ENCODE measurements around the gene KMT2C. TPM values are rescaled to one million over a fixed set of nuclear protein-coding genes. Genes with fewer than 3 reads are reported as not detected.

The KMT2C gene
- total RNA-seq, 1 experiment from 2014 or later: 45.4 TPM

GRCh38 chr7:152414779-152415178 lies 21.0 kb downstream of the KMT2C start:
- Mint-ChIP-seq H3K36me3 (peaks cover 4% of the 10 kb centered on the region; the same call in 1 of the 2 replicates), H3K27ac (no peak overlapping the region), H3K9me3 (peaks cover 7% of the 10 kb centered on the region), H3K27me3 (ENCODE audit: low read depth) (no peaks in the 10 kb centered on the region), H3K4me3 (no peak overlapping the region), H3K4me1 (peaks cover 28% of the 10 kb centered on the region)
- no peak for DNase-seq (ENCODE audit: low spot score)
- POLR2A ChIA-PET: no interaction called here
- no peak for ATAC-seq
- TF ChIP-seq FOXK1 (CRISPR knock-in tag; IDR thresholded peaks at IDR 0.05) (no peak), ZMAT4 (CRISPR knock-in tag; IDR thresholded peaks at IDR 0.05) (no peak), ZNF263 (CRISPR knock-in tag; IDR thresholded peaks at IDR 0.05; ENCODE audit: low read depth) (no peak), ATF3 (CRISPR knock-in tag; conservative IDR thresholded peaks at IDR 0.05) (no peak), NR2C2 (CRISPR knock-in tag; IDR thresholded peaks at IDR 0.05) (no peak), E2F4 (CRISPR knock-in tag; IDR thresholded peaks at IDR 0.05; ENCODE audit: borderline replicate concordance, low read depth) (no peak), TP53 (CRISPR knock-in tag; IDR thresholded peaks at IDR 0.05) (no peak), HMGA2 (CRISPR knock-in tag; IDR thresholded peaks at IDR 0.05) (no peak)
- TF ChIP-seq, protein P1, sequence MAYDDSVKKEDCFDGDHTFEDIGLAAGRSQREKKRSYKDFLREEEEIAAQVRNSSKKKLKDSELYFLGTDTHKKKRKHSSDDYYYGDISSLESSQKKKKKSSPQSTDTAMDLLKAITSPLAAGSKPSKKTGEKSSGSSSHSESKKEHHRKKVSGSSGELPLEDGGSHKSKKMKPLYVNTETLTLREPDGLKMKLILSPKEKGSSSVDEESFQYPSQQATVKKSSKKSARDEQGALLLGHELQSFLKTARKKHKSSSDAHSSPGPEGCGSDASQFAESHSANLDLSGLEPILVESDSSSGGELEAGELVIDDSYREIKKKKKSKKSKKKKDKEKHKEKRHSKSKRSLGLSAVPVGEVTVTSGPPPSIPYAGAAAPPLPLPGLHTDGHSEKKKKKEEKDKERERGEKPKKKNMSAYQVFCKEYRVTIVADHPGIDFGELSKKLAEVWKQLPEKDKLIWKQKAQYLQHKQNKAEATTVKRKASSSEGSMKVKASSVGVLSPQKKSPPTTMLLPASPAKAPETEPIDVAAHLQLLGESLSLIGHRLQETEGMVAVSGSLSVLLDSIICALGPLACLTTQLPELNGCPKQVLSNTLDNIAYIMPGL (CRISPR knock-in tag; IDR thresholded peaks at IDR 0.05): no peak
- CTCF ChIA-PET: interaction anchor here (1.0 kb wide), 2 partner anchors 21 to 292 kb away, joined by 3 read pairs; no protein-coding TSS in a partner anchor

- DNase-seq (ENCODE audit: low spot score): no peak
- Mint-ChIP-seq H3K27me3 (ENCODE audit: low read depth) (peaks cover 8% of the 10 kb centered on the region), H3K9me3 (peaks cover 16% of the 10 kb centered on the region), H3K4me3 (peak overlapping the region; percentile 68), H3K36me3 (peaks cover 4% of the 10 kb centered on the region; the same call in 1 of the 2 replicates), H3K27ac (peak overlapping the region; percentile 77), H3K4me1 (peaks cover 25% of the 10 kb centered on the region)
- peak; percentile 89 for ATAC-seq
- CTCF ChIA-PET: no interaction called here
- POLR2A ChIA-PET: no interaction called here
- TF ChIP-seq ZMAT4 (CRISPR knock-in tag; IDR thresholded peaks at IDR 0.05) (no peak), PRDM15 (CRISPR knock-in tag; IDR thresholded peaks at IDR 0.05) (peak; percentile 96), SP1 (CRISPR knock-in tag; conservative IDR thresholded peaks at IDR 0.05) (0 out of 2 replicates have a peak, but pooled peaks have one; percentile 35), MXD4 (CRISPR knock-in tag; IDR thresholded peaks at IDR 0.05; ENCODE audit: borderline replicate concordance) (no peak), ZNF138 (CRISPR knock-in tag; conservative IDR thresholded peaks at IDR 0.05) (no peak), GTF2I (CRISPR knock-in tag; conservative IDR thresholded peaks at IDR 0.05) (no peak), HMGA2 (CRISPR knock-in tag; IDR thresholded peaks at IDR 0.05) (no peak), FOXP4 (CRISPR knock-in tag; IDR thresholded peaks at IDR 0.05) (no peak), JUN (CRISPR knock-in tag; IDR thresholded peaks at IDR 0.05) (no peak), ZBTB21 (CRISPR knock-in tag; IDR thresholded peaks at IDR 0.05; ENCODE audit: borderline replicate concordance) (no peak), GRHL2 (CRISPR knock-in tag; IDR thresholded peaks at IDR 0.05; ENCODE audit: insufficient replicate concordance, severe bottlenecking) (no peak), ZNF219 (CRISPR knock-in tag; IDR thresholded peaks at IDR 0.05; ENCODE audit: borderline replicate concordance) (no peak)
- TF ChIP-seq, protein P2, sequence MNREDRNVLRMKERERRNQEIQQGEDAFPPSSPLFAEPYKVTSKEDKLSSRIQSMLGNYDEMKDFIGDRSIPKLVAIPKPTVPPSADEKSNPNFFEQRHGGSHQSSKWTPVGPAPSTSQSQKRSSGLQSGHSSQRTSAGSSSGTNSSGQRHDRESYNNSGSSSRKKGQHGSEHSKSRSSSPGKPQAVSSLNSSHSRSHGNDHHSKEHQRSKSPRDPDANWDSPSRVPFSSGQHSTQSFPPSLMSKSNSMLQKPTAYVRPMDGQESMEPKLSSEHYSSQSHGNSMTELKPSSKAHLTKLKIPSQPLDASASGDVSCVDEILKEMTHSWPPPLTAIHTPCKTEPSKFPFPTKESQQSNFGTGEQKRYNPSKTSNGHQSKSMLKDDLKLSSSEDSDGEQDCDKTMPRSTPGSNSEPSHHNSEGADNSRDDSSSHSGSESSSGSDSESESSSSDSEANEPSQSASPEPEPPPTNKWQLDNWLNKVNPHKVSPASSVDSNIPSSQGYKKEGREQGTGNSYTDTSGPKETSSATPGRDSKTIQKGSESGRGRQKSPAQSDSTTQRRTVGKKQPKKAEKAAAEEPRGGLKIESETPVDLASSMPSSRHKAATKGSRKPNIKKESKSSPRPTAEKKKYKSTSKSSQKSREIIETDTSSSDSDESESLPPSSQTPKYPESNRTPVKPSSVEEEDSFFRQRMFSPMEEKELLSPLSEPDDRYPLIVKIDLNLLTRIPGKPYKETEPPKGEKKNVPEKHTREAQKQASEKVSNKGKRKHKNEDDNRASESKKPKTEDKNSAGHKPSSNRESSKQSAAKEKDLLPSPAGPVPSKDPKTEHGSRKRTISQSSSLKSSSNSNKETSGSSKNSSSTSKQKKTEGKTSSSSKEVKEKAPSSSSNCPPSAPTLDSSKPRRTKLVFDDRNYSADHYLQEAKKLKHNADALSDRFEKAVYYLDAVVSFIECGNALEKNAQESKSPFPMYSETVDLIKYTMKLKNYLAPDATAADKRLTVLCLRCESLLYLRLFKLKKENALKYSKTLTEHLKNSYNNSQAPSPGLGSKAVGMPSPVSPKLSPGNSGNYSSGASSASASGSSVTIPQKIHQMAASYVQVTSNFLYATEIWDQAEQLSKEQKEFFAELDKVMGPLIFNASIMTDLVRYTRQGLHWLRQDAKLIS (CRISPR knock-in tag; IDR thresholded peaks at IDR 0.05; ENCODE audit: borderline replicate concordance): no peak
These were observed 24.4 kb downstream of the KMT2C start for GRCh38 chr7:152411389-152411788.
